ENCODE data around the gene USP14.

Gene USP14

DNA sequence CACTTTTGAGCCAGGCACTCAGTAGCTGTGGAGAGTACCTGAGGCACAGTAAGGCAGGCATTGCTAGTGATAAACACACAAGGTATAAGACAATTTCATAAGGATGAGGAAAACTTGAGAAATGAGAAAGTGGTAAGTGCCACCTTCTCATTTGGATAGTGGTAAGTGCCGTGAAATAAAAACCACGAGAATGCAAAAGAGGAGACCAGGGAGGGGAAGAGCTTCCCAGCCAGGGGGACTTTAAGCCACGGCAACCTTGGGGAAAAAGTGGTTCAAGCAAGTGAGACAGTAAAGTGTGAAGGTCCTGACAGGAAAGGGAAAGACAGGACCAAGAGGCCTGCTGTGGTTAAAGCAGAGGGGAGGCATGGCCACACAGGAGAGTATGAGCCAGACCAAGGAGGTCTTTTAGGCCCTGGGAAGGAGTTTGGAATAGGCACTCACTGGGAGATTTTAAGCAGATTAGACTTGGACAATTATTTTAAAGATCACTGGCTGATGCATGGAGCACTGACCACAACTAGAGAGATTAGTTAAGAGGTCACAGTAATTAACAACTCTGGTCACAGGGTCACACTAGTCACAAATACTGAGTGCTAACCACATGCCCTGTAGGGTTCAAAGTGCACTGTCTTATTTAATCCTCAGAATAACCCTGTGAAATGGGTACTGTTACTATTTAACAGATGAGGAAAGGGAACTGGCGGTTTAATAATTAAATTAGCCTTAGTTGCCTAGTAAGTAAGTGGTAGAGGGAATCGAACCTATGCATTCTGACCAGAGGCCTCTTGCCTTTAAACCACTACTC, 59.4 kb downstream of the USP14 start:
- TF ChIP-seq, protein P1, sequence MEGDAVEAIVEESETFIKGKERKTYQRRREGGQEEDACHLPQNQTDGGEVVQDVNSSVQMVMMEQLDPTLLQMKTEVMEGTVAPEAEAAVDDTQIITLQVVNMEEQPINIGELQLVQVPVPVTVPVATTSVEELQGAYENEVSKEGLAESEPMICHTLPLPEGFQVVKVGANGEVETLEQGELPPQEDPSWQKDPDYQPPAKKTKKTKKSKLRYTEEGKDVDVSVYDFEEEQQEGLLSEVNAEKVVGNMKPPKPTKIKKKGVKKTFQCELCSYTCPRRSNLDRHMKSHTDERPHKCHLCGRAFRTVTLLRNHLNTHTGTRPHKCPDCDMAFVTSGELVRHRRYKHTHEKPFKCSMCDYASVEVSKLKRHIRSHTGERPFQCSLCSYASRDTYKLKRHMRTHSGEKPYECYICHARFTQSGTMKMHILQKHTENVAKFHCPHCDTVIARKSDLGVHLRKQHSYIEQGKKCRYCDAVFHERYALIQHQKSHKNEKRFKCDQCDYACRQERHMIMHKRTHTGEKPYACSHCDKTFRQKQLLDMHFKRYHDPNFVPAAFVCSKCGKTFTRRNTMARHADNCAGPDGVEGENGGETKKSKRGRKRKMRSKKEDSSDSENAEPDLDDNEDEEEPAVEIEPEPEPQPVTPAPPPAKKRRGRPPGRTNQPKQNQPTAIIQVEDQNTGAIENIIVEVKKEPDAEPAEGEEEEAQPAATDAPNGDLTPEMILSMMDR (IDR thresholded peaks at IDR 0.05), result no peak
- Mint-ChIP-seq H3K27ac (peak overlapping the region; percentile 92), H3K4me3 (no peak overlapping the region), H3K36me3 (ENCODE audit: low read depth) (peaks cover 68% of the 10 kb centered on the region), H3K9me3 (no peaks in the 10 kb centered on the region), H3K4me1 (no peaks in the 10 kb centered on the region), H3K27me3 (ENCODE audit: low read depth, poor library complexity) (no peaks in the 10 kb centered on the region)
- no peak for DNase-seq

DNA sequence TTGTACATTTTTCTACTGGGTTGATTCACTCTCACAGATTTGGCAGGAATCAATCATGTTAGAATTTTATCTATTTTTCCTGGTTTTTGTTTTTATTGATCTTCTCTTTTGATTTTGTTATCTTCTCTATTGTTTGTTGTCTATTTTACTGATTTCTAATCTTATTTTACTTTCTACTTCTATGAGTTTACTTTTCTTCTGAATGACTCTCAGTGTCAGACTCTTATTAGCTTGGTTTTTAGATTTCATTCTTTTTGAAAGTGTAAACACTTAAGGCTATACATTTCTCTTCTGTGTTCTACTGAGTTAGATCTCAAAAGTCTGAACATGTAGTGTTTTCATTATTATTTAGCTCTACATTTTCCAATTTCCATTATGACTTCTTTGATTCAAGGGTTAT, 62.4 kb downstream of the USP14 start:
- Mint-ChIP-seq H3K4me1 (no peaks in the 10 kb centered on the region), H3K9me3 (no peaks in the 10 kb centered on the region), H3K4me3 (no peak overlapping the region), H3K36me3 (ENCODE audit: low read depth) (peaks cover 77% of the 10 kb centered on the region), H3K27me3 (ENCODE audit: low read depth, poor library complexity) (no peaks in the 10 kb centered on the region), H3K27ac (no peak overlapping the region)
- no peak for DNase-seq
- TF ChIP-seq, protein P1 (IDR thresholded peaks at IDR 0.05), result no peak

DNA sequence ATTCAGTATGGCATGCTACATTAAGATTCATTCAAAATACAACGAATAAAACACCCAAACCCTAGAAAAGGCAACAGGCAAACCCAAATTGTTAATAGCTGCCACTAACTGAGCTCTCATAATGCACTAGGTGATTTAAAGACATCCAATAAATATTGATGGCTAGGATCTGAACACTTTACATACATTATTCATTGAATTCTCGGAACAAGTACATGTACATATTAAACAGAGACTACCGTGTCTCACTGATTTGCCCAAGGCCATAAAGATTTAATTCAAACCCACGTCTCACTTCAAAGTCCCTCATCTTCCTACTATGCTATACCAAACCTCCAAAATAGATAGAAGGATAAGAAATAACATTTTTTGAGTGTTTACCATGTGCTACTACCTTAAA, 67.4 kb downstream of the USP14 start:
- H3K9me3 Mint-ChIP-seq, result no peaks in the 10 kb centered on the region
- H3K27ac Mint-ChIP-seq, result no peak overlapping the region
- no peaks in the 10 kb centered on the region for H3K4me1 Mint-ChIP-seq
- DNase-seq, result no peak
- H3K4me3 Mint-ChIP-seq, result no peak overlapping the region
- no peaks in the 10 kb centered on the region for H3K27me3 Mint-ChIP-seq (ENCODE audit: low read depth, poor library complexity)
- TF ChIP-seq, protein P1 (IDR thresholded peaks at IDR 0.05), result no peak
- peaks cover 80% of the 10 kb centered on the region for H3K36me3 Mint-ChIP-seq (ENCODE audit: low read depth)

DNA sequence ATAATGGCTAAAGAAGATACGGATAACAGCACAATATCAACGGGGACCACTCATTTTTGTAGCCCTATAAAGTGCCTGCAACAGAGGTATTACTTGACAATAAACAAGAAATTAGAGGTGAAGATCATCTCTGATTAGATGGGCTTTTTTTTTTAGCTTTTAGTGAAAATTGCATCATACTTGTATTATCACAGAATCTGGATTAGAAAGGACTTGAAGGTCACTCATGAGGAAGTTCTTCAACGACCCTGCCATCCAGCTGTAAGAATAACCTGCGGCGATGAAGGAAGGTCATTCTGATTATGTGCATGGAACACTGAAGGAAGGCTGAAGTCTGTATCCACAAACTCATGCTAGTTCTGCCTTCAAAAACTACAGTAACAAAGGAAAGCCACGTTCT, 69.0 kb downstream of the USP14 start:
- H3K4me1 Mint-ChIP-seq, result no peaks in the 10 kb centered on the region
- H3K36me3 Mint-ChIP-seq (ENCODE audit: low read depth), result peaks cover 75% of the 10 kb centered on the region
- H3K27me3 Mint-ChIP-seq (ENCODE audit: low read depth, poor library complexity), result no peaks in the 10 kb centered on the region
- no peak overlapping the region for H3K27ac Mint-ChIP-seq
- DNase-seq, result no peak
- H3K4me3 Mint-ChIP-seq, result no peak overlapping the region
- H3K9me3 Mint-ChIP-seq, result no peaks in the 10 kb centered on the region
- TF ChIP-seq, protein P1 (IDR thresholded peaks at IDR 0.05), result no peak

DNA sequence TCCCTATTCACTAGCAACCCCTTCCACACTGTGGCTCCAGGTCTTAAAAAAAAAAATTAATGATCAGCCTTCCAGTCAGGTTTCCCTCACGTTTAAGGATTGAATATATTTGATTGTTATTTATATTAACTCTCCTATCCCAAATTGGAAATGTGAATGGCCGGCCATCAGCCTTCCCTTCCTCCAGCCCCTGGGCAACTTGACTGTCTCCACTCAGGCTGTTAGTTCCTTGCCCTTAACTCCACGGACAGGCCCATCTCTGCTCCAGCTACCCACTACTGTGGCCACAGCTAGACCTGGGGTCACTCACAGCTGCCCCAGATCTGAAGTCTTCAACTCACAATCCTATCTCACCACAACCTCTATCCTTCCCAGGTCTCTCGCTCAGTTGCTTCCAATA, 69.5 kb downstream of the USP14 start:
- DNase-seq, result no peak
- Mint-ChIP-seq H3K4me1 (no peaks in the 10 kb centered on the region), H3K4me3 (no peak overlapping the region), H3K9me3 (no peaks in the 10 kb centered on the region), H3K27me3 (ENCODE audit: low read depth, poor library complexity) (no peaks in the 10 kb centered on the region), H3K27ac (no peak overlapping the region), H3K36me3 (ENCODE audit: low read depth) (peaks cover 69% of the 10 kb centered on the region)
- TF ChIP-seq, protein P1 (IDR thresholded peaks at IDR 0.05), result no peak

DNA sequence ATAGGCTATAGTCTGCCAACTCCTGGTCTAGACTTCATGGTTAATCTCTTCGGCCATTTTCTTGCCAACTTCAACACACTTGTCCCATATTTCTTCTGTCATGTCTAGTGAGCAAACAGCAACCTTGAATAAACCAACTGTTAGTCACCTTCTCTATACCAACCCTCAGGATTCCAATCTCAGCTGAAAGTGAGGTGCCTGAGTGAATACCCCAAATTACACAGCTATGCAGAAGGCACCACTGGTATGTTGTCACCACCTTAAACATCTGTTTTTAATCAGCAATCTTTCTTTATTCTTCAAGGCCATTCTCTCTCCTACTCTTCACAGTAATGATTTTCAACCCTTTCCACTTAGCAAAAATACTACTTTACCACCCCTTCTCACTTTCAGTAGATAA, 70.2 kb downstream of the USP14 start:
- H3K9me3 Mint-ChIP-seq, result no peaks in the 10 kb centered on the region
- TF ChIP-seq, protein P1 (IDR thresholded peaks at IDR 0.05), result no peak
- H3K36me3 Mint-ChIP-seq (ENCODE audit: low read depth), result peaks cover 65% of the 10 kb centered on the region
- H3K4me3 Mint-ChIP-seq, result no peak overlapping the region
- peak overlapping the region; percentile 10 for H3K27ac Mint-ChIP-seq
- no peaks in the 10 kb centered on the region for H3K27me3 Mint-ChIP-seq (ENCODE audit: low read depth, poor library complexity)
- no peak for DNase-seq
- H3K4me1 Mint-ChIP-seq, result no peaks in the 10 kb centered on the region

Measured in nephron progenitor cell (in vitro differentiated cells).